DMS 273 treated with DMSO at 0.1 percent for 48 hours (cell line): ENCODE measurements around the gene NFAM1.

ENCODE experiments used
- DNase-seq: peaks from one replicate; lab custom pipeline; 2025; lab: John Stamatoyannopoulos, UW

NFAM1 gene

GRCh38 chr22:42334875-42335512 lies 97.2 kb downstream of the NFAM1 start:
- no peak for DNase-seq

DNA sequence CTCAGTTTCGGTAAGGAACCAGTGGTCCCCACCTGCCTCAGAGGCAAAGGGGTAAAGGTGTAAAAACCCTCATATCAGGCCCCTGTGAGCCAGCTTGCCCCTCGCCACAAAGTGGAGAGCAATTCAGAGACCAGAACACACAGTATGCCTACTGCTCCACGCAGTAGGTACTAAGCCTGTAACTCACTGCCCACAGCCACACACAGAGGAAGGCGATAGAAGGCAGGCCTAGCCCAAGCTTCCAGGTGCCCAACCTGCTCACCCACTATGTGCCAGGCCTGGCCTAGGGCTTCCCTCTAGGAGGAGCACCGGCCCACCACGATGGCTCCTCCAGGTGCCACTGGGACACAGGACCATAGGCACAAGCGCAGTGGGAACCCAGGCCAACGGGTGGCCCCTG lies 98.7 kb downstream of the NFAM1 start:
- DNase-seq, result no peak

DNA sequence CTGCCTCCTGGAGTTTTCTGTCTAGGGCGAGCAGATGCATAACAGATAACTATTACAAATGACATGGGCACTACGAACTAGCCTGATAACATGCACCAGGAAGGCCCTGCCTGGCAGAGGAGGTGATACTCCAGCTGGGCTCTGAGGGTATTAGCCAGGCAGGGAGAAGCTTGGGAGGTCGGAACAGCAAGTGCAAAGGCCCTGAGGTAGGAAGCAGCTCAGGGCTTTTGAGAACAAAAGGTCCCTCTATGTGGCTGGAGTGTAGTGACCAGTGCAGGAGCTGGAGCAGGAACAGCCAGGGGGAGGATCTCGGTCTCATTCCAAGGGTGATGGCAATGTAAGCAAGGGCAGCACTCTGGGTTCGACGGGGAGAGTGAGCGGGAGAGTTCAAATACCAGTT lies 100.1 kb downstream of the NFAM1 start:
- no peak for DNase-seq

- DNase-seq, result no peak
These were observed 101.2 kb downstream of the NFAM1 start for GRCh38 chr22:42331014-42331413.
